ENCODE data around the gene OR5C1.
A peak's percentile ranks its signal among the peaks of the same experiment; 100 is the strongest.
"Not testable (repeated sequence)": the region's sequence is repeated elsewhere in the genome, so short reads cannot be mapped to it uniquely, and the experiment has no call there.

OR5C1 gene

DNA sequence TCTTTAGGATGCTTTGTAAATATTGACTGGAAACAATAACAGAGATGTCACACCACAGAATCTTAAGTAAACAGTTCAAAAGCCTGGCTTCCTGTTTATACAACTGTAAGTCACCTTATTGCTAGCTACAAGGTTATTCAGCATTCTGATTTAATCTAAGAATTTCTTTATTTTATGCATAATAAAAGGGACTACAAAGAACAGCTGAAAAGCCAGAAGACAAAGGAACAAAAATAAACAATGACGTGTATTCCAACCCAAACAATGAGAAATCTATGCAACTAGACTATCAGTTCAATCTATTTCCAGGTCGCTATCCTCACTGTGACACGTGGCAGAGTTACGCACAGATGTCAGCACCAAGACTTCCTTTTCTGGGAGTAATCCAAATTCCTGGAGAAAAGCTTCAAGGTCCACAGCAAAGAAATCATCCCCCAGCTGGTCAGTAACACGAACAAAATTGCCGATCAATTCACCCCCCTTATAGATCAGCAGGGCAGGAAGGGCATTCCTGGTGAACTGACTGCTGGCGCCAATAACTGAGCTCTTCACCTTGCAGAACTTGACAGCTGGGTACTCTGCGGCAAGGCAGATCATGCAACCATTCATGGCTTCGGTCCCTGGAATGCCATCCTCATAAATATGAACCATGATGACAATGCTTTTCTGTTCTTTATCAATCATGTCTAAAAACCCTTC, 31.2 kb downstream of the OR5C1 start:
- TF ChIP-seq, protein P1, sequence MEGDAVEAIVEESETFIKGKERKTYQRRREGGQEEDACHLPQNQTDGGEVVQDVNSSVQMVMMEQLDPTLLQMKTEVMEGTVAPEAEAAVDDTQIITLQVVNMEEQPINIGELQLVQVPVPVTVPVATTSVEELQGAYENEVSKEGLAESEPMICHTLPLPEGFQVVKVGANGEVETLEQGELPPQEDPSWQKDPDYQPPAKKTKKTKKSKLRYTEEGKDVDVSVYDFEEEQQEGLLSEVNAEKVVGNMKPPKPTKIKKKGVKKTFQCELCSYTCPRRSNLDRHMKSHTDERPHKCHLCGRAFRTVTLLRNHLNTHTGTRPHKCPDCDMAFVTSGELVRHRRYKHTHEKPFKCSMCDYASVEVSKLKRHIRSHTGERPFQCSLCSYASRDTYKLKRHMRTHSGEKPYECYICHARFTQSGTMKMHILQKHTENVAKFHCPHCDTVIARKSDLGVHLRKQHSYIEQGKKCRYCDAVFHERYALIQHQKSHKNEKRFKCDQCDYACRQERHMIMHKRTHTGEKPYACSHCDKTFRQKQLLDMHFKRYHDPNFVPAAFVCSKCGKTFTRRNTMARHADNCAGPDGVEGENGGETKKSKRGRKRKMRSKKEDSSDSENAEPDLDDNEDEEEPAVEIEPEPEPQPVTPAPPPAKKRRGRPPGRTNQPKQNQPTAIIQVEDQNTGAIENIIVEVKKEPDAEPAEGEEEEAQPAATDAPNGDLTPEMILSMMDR (IDR thresholded peaks at IDR 0.05; ENCODE audit: insufficient read depth, low read depth, low read length, missing control alignments) = no peak
- DNase-seq (ENCODE audit: low read depth) = no peak
- H3K4me3 ChIP-seq (ENCODE audit: low read length) = no peak overlapping the region

DNA sequence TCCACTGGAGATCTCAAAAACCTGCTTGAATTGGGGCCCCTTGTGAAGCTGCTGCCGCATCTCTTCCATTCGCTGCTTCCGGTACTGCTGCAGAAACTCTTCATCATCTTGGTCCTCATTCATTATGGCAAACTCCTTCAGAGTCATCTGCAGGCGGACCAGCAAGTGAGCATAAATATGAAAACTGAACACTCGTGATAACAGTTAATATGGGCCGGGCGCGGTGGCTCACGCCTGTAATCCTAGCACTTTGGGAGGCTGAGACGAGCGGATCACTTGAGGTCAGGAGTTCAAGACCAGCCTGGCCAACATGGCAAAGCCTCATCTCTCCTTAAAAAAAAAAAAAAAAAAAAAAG, 31.7 kb downstream of the OR5C1 start:
- DNase-seq (ENCODE audit: low read depth) = no peak
- TF ChIP-seq, protein P1 (IDR thresholded peaks at IDR 0.05; ENCODE audit: insufficient read depth, low read depth, low read length, missing control alignments) = no peak
- no peak overlapping the region for H3K4me3 ChIP-seq (ENCODE audit: low read length)

DNA sequence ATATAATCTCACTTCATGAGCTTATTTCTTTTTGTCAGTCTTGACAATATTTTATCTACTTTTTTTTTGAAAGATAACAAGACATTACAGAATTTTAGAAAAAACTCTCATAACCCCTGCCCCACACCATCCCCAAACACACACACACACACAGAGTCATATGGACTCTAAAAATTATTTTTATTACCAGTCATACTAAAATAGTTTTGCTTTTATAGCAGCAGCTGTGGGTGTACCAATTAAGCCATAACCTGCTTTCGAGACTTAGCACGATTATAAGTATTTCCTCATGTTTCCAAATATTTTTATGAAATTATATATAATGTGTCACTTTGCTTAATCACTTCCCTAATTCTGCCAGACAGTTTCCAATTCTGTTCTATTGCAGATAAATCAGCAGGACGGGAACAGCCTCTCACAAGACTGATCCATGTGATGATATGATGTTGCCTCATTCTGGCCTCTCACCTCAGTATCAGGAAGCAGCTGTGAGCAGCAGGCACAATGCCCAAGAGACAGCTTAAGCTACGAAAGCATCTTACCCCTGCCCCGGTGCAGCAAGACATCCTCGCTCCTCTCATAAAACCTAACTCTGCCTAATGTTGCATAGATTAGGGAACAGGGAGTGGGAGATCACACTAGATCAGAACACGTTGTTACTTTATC, 32.7 kb downstream of the OR5C1 start:
- no peak for DNase-seq (ENCODE audit: low read depth)
- H3K4me3 ChIP-seq (ENCODE audit: low read length) = no peak overlapping the region
- TF ChIP-seq, protein P1 (IDR thresholded peaks at IDR 0.05; ENCODE audit: insufficient read depth, low read depth, low read length, missing control alignments) = no peak

DNA sequence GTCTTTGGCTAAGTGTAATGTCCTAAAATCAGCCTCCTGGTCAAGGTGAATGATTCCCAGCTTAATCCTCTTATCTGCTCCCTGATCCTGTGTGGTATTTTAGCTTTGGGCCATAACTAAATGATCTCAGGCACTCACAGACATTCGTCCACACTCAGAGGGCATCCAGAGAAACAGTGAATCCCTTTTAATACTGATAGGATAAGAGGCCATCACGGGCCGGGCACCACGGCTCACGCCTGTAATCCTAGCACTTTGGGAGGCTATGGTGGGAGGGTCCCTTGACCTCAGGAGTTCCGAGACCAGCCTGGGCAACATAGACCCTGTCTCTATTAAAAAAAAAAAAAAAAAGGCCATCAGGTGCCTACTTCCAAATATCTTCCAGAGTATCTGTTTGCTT, 33.3 kb downstream of the OR5C1 start:
- TF ChIP-seq, protein P1 (IDR thresholded peaks at IDR 0.05; ENCODE audit: insufficient read depth, low read depth, low read length, missing control alignments) = no peak
- no peak for DNase-seq (ENCODE audit: low read depth)
- no peak overlapping the region for H3K4me3 ChIP-seq (ENCODE audit: low read length)

DNA sequence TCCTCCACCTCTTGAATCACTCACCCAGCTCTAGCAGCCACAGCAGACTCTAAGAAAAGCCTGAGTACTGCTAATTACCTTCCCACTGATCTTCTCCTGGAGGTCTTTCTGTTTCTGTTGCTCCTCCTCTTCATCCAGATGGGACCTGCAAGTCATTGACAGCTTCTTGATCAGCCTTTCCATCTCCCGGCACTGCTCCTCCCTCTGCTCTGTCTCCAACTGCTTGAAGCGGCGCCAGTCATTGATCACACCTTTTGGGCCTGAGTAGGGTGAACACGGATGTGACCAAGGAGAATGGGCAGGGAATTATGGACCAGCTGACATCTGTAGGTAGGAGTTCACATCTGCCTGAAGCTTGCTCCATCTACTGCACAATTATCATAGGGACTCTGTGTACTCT, 34.2 kb downstream of the OR5C1 start:
- no peak overlapping the region for H3K4me3 ChIP-seq (ENCODE audit: low read length)
- no peak for DNase-seq (ENCODE audit: low read depth)
- TF ChIP-seq, protein P1 (IDR thresholded peaks at IDR 0.05; ENCODE audit: insufficient read depth, low read depth, low read length, missing control alignments) = no peak

DNA sequence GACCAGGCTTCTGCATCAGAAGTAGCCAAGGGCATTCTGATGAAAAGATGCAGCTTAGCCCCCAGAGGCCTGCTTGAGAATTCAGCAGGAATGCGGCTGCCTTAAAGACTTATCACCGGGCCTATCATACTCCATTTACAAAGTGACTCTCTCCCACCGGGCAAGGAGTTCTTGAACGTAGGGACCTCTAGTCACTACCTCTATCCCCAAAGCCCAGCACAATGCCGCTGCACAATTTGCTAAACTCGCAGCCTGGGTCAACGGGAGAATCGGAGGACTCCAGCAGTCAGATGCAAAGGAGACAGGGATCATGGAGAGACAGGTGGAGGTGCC, 39.0 kb downstream of the OR5C1 start:
- TF ChIP-seq, protein P1 (IDR thresholded peaks at IDR 0.05; ENCODE audit: insufficient read depth, low read depth, low read length, missing control alignments) = no peak
- no peak for DNase-seq (ENCODE audit: low read depth)

DNA sequence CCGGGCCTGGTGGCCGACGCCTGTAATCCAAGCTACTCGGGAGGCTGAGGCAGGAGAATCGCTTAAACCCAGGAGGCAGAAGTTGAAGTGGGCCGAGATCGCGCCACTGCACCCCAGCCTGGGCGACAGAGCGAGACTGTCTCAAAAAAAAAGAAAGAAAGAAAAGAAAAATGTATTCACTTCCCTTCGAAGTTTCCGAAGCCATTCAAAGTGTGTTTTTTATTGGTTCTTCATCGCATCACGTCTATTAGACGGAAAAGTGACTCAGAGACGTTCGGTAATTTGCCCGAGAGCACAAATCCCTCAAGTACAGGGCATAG, 40.2 kb downstream of the OR5C1 start:
- DNase-seq (ENCODE audit: low read depth) = not testable (repeated sequence)

More for the DNA sequence above, 39.0 kb downstream of the OR5C1 start:
- H3K4me3 ChIP-seq (ENCODE audit: low read length) = peak overlapping the region; percentile 99

More for the DNA sequence above, 40.2 kb downstream of the OR5C1 start:
- H3K4me3 ChIP-seq (ENCODE audit: low read length) = peak overlapping the region; percentile 99

All from epithelial cell of esophagus (primary cell).